HepG2 (cell line): ENCODE measurements around the gene SAXO2.
"Not testable (repeated sequence)": the region's sequence is repeated elsewhere in the genome, so short reads cannot be mapped to it uniquely, and the experiment has no call there.

Experiments
- NAIF1 ChIP-seq: sonication (generic); formaldehyde crosslinking; IDR thresholded peaks from 2 replicates; pipeline ENCODE4 v1.5.0; 2020; ENCODE audit warnings: mild to moderate bottlenecking, missing genetic modification reagents, borderline replicate concordance
- POLR2A ChIP-seq, 2 experiments: IDR thresholded peaks; 2 replicates each; pipeline ENCODE4 v1.6.1; 2011; ENCODE audit warnings: low read depth in 2 of 2, low read length in 2 of 2, mild to moderate bottlenecking in 1 of 2, moderate library complexity in 1 of 2; ENCODE audit not compliant: insufficient read depth in 1 of 2
- SUZ12 ChIP-seq: fragments of 150-350 bp; IDR thresholded peaks from 2 replicates; pipeline ENCODE4 v1.6.1; 2014; ENCODE audit warnings: low read depth, low read length
- TAF1 ChIP-seq: sonication (generic); formaldehyde crosslinking; IDR thresholded peaks from 2 replicates; pipeline ENCODE4 v1.4.0; 2020; ENCODE audit warnings: missing genetic modification reagents
- U2AF1 ChIP-seq: fragments of 200-400 bp; formaldehyde crosslinking; optimal IDR thresholded peaks from 2 replicates; pipeline ENCODE3; 2017; ENCODE audit warnings: mild to moderate bottlenecking, low read depth, low read length
- ZNF24 ChIP-seq: fragments of 450-650 bp; IDR thresholded peaks from 2 replicates; pipeline ENCODE4 v1.6.1; 2017; ENCODE audit warnings: antibody characterized with exemption, mild to moderate bottlenecking
- ZNF615 ChIP-seq: sonication (generic); formaldehyde crosslinking; IDR thresholded peaks from 2 replicates; pipeline ENCODE4 v1.5.0; 2020; ENCODE audit warnings: mild to moderate bottlenecking, missing genetic modification reagents, borderline replicate concordance
- TF ChIP-seq, protein P1 (sequence below): sonication (generic); formaldehyde crosslinking; IDR thresholded peaks from 2 replicates; pipeline ENCODE4 v1.5.0; 2020; ENCODE audit warnings: mild to moderate bottlenecking, missing genetic modification reagents
- TF ChIP-seq, protein P2 (sequence below): sonication (generic); formaldehyde crosslinking; IDR thresholded peaks from 2 replicates; pipeline ENCODE4 v1.4.0; 2020; ENCODE audit warnings: missing genetic modification reagents, mild to moderate bottlenecking, borderline replicate concordance
- TF ChIP-seq, protein P3 (sequence below), 2 experiments: sonication (generic) in 1 of 2; formaldehyde crosslinking in 1 of 2; IDR thresholded peaks; 2 replicates each; pipeline versions ENCODE4 v1.4.0 to v1.6.1; 2018 to 2020; ENCODE audit warnings: missing genetic modification reagents in 2 of 2, borderline replicate concordance in 1 of 2, low read depth in 1 of 2, mild to moderate bottlenecking in 1 of 2, missing biosample characterization in 1 of 2
- TF ChIP-seq, protein P4 (sequence below): sonication (generic); formaldehyde crosslinking; IDR thresholded peaks from 2 replicates; pipeline ENCODE4 v1.8.1; 2023; ENCODE audit warnings: missing genetic modification reagents, inconsistent platforms, borderline replicate concordance
- TF ChIP-seq, protein P5 (sequence below): sonication (generic); formaldehyde crosslinking; IDR thresholded peaks from 2 replicates; pipeline ENCODE4 v1.5.0; 2020; ENCODE audit warnings: mild to moderate bottlenecking, missing genetic modification reagents, moderate library complexity
- TF ChIP-seq, protein P6 (sequence below): sonication (generic); formaldehyde crosslinking; IDR thresholded peaks from 2 replicates; pipeline ENCODE4 v1.4.0; 2020; ENCODE audit warnings: missing genetic modification reagents

DNA sequence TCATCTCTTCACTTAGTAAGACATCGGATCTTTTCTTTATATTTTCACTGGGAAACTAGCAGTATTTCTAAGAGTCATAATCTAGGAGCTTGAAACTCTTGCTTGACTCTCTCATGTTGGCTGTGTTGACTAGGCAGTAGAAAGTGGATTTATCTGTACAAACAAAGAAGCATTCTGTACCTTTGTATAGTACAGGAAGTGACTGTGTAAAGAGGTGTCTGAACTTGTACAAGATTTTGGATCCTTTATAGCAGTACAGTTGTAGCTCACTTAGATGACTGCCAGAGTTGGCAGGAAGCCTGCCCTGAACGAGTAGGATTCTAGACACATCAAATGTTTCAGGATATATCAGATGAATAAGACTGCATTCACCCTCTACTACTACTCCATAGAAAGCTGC lies 5.8 kb downstream of the SAXO2 start:
- not testable (repeated sequence) for TF ChIP-seq U2AF1; SUZ12; ZNF615; POLR2A (IDR thresholded peaks at IDR 0.05; ENCODE audit: insufficient read depth in 1 of 2, low read depth in 2 of 2, low read length in 2 of 2); NAIF1 (CRISPR knock-in tag); ZNF24; TAF1
- TF ChIP-seq, protein P1, sequence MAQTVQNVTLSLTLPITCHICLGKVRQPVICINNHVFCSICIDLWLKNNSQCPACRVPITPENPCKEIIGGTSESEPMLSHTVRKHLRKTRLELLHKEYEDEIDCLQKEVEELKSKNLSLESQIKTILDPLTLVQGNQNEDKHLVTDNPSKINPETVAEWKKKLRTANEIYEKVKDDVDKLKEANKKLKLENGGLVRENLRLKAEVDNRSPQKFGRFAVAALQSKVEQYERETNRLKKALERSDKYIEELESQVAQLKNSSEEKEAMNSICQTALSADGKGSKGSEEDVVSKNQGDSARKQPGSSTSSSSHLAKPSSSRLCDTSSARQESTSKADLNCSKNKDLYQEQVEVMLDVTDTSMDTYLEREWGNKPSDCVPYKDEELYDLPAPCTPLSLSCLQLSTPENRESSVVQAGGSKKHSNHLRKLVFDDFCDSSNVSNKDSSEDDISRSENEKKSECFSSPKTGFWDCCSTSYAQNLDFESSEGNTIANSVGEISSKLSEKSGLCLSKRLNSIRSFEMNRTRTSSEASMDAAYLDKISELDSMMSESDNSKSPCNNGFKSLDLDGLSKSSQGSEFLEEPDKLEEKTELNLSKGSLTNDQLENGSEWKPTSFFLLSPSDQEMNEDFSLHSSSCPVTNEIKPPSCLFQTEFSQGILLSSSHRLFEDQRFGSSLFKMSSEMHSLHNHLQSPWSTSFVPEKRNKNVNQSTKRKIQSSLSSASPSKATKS (CRISPR knock-in tag) = not testable (repeated sequence)
- TF ChIP-seq, protein P2, sequence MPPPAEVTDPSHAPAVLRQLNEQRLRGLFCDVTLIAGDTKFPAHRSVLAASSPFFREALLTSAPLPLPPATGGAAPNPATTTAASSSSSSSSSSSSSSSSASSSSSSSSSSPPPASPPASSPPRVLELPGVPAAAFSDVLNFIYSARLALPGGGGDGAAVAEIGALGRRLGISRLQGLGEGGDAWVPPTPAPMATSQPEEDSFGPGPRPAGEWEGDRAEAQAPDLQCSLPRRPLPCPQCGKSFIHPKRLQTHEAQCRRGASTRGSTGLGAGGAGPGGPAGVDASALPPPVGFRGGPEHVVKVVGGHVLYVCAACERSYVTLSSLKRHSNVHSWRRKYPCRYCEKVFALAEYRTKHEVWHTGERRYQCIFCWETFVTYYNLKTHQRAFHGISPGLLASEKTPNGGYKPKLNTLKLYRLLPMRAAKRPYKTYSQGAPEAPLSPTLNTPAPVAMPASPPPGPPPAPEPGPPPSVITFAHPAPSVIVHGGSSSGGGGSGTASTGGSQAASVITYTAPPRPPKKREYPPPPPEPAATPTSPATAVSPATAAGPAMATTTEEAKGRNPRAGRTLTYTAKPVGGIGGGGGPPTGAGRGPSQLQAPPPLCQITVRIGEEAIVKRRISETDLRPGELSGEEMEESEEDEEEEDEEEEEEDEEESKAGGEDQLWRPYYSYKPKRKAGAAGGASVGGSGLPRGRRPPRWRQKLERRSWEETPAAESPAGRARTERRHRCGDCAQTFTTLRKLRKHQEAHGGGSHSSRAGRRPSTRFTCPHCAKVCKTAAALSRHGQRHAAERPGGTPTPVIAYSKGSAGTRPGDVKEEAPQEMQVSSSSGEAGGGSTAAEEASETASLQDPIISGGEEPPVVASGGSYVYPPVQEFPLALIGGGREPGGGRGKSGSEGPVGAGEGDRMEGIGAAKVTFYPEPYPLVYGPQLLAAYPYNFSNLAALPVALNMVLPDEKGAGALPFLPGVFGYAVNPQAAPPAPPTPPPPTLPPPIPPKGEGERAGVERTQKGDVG = not testable (repeated sequence)
- TF ChIP-seq, protein P3, sequence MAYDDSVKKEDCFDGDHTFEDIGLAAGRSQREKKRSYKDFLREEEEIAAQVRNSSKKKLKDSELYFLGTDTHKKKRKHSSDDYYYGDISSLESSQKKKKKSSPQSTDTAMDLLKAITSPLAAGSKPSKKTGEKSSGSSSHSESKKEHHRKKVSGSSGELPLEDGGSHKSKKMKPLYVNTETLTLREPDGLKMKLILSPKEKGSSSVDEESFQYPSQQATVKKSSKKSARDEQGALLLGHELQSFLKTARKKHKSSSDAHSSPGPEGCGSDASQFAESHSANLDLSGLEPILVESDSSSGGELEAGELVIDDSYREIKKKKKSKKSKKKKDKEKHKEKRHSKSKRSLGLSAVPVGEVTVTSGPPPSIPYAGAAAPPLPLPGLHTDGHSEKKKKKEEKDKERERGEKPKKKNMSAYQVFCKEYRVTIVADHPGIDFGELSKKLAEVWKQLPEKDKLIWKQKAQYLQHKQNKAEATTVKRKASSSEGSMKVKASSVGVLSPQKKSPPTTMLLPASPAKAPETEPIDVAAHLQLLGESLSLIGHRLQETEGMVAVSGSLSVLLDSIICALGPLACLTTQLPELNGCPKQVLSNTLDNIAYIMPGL (CRISPR knock-in tag; IDR thresholded peaks at IDR 0.05; ENCODE audit: borderline replicate concordance in 1 of 2, low read depth in 1 of 2) = not testable (repeated sequence)
- TF ChIP-seq, protein P4, sequence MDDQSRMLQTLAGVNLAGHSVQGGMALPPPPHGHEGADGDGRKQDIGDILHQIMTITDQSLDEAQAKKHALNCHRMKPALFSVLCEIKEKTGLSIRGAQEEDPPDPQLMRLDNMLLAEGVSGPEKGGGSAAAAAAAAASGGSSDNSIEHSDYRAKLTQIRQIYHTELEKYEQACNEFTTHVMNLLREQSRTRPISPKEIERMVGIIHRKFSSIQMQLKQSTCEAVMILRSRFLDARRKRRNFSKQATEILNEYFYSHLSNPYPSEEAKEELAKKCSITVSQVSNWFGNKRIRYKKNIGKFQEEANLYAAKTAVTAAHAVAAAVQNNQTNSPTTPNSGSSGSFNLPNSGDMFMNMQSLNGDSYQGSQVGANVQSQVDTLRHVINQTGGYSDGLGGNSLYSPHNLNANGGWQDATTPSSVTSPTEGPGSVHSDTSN (CRISPR knock-in tag) = not testable (repeated sequence)
- TF ChIP-seq, protein P5, sequence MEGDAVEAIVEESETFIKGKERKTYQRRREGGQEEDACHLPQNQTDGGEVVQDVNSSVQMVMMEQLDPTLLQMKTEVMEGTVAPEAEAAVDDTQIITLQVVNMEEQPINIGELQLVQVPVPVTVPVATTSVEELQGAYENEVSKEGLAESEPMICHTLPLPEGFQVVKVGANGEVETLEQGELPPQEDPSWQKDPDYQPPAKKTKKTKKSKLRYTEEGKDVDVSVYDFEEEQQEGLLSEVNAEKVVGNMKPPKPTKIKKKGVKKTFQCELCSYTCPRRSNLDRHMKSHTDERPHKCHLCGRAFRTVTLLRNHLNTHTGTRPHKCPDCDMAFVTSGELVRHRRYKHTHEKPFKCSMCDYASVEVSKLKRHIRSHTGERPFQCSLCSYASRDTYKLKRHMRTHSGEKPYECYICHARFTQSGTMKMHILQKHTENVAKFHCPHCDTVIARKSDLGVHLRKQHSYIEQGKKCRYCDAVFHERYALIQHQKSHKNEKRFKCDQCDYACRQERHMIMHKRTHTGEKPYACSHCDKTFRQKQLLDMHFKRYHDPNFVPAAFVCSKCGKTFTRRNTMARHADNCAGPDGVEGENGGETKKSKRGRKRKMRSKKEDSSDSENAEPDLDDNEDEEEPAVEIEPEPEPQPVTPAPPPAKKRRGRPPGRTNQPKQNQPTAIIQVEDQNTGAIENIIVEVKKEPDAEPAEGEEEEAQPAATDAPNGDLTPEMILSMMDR (CRISPR knock-in tag) = not testable (repeated sequence)
- TF ChIP-seq, protein P6, sequence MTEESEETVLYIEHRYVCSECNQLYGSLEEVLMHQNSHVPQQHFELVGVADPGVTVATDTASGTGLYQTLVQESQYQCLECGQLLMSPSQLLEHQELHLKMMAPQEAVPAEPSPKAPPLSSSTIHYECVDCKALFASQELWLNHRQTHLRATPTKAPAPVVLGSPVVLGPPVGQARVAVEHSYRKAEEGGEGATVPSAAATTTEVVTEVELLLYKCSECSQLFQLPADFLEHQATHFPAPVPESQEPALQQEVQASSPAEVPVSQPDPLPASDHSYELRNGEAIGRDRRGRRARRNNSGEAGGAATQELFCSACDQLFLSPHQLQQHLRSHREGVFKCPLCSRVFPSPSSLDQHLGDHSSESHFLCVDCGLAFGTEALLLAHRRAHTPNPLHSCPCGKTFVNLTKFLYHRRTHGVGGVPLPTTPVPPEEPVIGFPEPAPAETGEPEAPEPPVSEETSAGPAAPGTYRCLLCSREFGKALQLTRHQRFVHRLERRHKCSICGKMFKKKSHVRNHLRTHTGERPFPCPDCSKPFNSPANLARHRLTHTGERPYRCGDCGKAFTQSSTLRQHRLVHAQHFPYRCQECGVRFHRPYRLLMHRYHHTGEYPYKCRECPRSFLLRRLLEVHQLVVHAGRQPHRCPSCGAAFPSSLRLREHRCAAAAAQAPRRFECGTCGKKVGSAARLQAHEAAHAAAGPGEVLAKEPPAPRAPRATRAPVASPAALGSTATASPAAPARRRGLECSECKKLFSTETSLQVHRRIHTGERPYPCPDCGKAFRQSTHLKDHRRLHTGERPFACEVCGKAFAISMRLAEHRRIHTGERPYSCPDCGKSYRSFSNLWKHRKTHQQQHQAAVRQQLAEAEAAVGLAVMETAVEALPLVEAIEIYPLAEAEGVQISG = not testable (repeated sequence)
